Stomach (tissue), 4 donors: ENCODE measurements around the gene MOGAT1.

Experiments
- CTCF ChIP-seq, 7 experiments: fragments of 450-650 bp in 4 of 7; fragments of 200-600 bp in 3 of 7; sonication (generic) in 3 of 7; IDR thresholded peaks; one replicate each; pipeline ENCODE4 v1.5.1; 2016 to 2019; ENCODE audit warnings: antibody characterized with exemption in 7 of 7, control low read depth in 2 of 7, mild to moderate bottlenecking in 1 of 7
- EP300 ChIP-seq: sonication (generic); formaldehyde crosslinking; IDR thresholded peaks from one replicate; pipeline ENCODE4 v1.6.1; 2017; ENCODE audit warnings: antibody characterized with exemption
- POLR2A ChIP-seq, 4 donors: fragments of 450-650 bp; IDR thresholded peaks; one replicate each; pipeline ENCODE4 v1.6.1; 2016; ENCODE audit warnings: antibody characterized with exemption in 4 of 4, control low read depth in 2 of 4, mild to moderate bottlenecking in 1 of 4, moderate library complexity in 1 of 4
- POLR2AphosphoS5 ChIP-seq, 3 donors: sonication (generic); formaldehyde crosslinking; IDR thresholded peaks; one replicate each; pipeline ENCODE4 v1.6.1; 2016; ENCODE audit warnings: antibody characterized with exemption in 3 of 3

- no peak for TF ChIP-seq POLR2AphosphoS5 (IDR thresholded peaks at IDR 0.05)
- no peak for TF ChIP-seq CTCF (IDR thresholded peaks at IDR 0.05)
- no peak for TF ChIP-seq POLR2A (IDR thresholded peaks at IDR 0.05)
- no peak for TF ChIP-seq EP300
Observed at GRCh38 chr2:222693837-222694236, 22.4 kb downstream of the MOGAT1 start.
